Uterus (tissue), 4 donors: ENCODE results near the gene SCARF1. TPM values are rescaled to one million over a fixed set of nuclear protein-coding genes. Genes with fewer than 3 reads are reported as not detected.

Experiments used
- DNase-seq, 2 donors: peaks; one replicate each; pipeline ENCODE4 v3.0.0-alpha.2; 2019 to 2020
- H3K27ac ChIP-seq, 2 donors: fragments of 200-600 bp; sonication (generic); 1 replicate in 1 of 2; 2 replicates in 1 of 2; pipeline ENCODE4 v1.5.1; 2016 to 2018
- H3K27me3 ChIP-seq, 2 donors: fragments of 200-600 bp; sonication (generic); one replicate each; pipeline ENCODE4 v1.5.1; 2018 to 2019; ENCODE audit warnings: control low read depth in 1 of 2
- H3K36me3 ChIP-seq, 2 donors: fragments of 200-600 bp; sonication (generic); one replicate each; pipeline ENCODE4 v1.5.1; 2019; ENCODE audit warnings: control low read depth in 1 of 2
- H3K4me1 ChIP-seq, 2 donors: fragments of 200-600 bp; sonication (generic); one replicate each; pipeline ENCODE4 v1.5.1; 2018 to 2019; ENCODE audit warnings: control low read depth in 1 of 2
- H3K4me3 ChIP-seq, 2 donors: fragments of 200-600 bp; sonication (generic); 1 replicate in 1 of 2; 2 replicates in 1 of 2; pipeline ENCODE4 v1.5.1; 2018 to 2019; ENCODE audit warnings: mild to moderate bottlenecking in 1 of 2
- H3K9me3 ChIP-seq, 2 donors: fragments of 200-600 bp; sonication (generic); one replicate each; pipeline ENCODE4 v1.5.1; 2019; ENCODE audit warnings: control low read depth in 1 of 2
- POLR2A ChIP-seq, 2 donors: fragments of 450-650 bp; IDR thresholded peaks; one replicate each; pipeline ENCODE4 v1.6.1; 2016; ENCODE audit warnings: antibody characterized with exemption in 2 of 2, mild to moderate bottlenecking in 1 of 2, moderate library complexity in 1 of 2
- intact Hi-C: fragments of 100-400 bp; cut with DNase I; formaldehyde crosslinking; loops from one replicate; pipeline ENCODE4 v1.15.1; 2023; ENCODE audit warnings: low total_unique reads
- small RNA-seq: library from RNA; depleted of rRNA; stranded (forward); fragments of <200 nt; gene quantifications from one replicate; pipeline ENCODE3, GENCODE V24; 2016
- total RNA-seq, 4 donors: library from RNA; depleted of rRNA in 3 of 4; stranded (reverse); fragments of >200 nt in 3 of 4; gene quantifications; one replicate each; pipeline versions ENCODE4 v1.1.0 to v1.2.4, GENCODE V29; 2014 to 2023
- TF ChIP-seq, protein P1 (sequence below), 4 experiments: fragments of 200-600 bp in 2 of 4; fragments of 450-650 bp in 2 of 4; sonication (generic) in 2 of 4; IDR thresholded peaks; one replicate each; pipeline ENCODE4 v1.5.1; 2016 to 2019; ENCODE audit warnings: antibody characterized with exemption in 4 of 4, mild to moderate bottlenecking in 2 of 4, moderate library complexity in 1 of 4
- donor health status: DM: yes; HTN: yes; CAD: no.

SCARF1 gene
- total RNA-seq, 4 donors from 2014 or later: 4.4 to 33.2 (median 14.2) TPM

DNA sequence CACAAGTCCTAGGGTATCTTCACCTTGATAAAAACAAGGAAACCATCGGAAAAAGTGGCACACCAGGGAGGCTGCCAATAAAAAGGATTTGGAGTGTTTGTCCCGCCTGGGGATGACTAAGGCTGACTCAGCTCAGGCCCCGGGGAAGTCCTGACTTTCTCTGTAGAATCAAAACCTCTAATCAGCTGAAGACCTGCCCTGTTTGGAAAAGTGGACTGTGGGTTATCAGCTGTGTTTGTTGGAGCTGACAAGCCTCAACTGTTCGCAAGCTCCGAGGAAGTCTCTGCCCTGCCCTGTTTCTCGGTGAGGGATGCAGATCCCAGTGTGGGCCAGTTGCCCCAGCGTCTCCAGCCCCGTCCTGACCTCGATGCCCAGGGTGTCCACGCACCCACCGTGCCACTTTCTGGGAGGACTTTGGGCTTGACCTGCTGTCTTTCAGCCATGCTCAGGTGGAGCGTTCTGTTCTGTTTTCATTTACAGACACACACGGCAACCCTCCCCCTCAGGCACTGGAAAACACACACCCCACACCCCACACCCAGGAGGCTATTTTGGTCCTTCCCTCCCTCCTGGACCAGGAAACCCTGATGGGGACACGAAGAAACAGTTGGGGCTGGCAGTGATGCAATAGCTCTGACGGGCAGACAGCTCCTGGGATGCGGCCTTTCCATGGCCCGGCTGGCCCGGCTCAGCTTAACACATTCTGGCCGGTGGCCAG lies 55.3 kb downstream of the SCARF1 start:
- Histone ChIP-seq H3K27ac (peak overlapping the region; percentile 74 to 78), H3K4me1 (peaks cover 0 to 11% of the 10 kb centered on the region in 2 donors), H3K4me3 (no peak overlapping the region), H3K9me3 (no peaks in the 10 kb centered on the region), H3K27me3 (no peaks in the 10 kb centered on the region), H3K36me3 (no peaks in the 10 kb centered on the region)
- intact Hi-C loops: no loop called here
- TF ChIP-seq, protein P1, sequence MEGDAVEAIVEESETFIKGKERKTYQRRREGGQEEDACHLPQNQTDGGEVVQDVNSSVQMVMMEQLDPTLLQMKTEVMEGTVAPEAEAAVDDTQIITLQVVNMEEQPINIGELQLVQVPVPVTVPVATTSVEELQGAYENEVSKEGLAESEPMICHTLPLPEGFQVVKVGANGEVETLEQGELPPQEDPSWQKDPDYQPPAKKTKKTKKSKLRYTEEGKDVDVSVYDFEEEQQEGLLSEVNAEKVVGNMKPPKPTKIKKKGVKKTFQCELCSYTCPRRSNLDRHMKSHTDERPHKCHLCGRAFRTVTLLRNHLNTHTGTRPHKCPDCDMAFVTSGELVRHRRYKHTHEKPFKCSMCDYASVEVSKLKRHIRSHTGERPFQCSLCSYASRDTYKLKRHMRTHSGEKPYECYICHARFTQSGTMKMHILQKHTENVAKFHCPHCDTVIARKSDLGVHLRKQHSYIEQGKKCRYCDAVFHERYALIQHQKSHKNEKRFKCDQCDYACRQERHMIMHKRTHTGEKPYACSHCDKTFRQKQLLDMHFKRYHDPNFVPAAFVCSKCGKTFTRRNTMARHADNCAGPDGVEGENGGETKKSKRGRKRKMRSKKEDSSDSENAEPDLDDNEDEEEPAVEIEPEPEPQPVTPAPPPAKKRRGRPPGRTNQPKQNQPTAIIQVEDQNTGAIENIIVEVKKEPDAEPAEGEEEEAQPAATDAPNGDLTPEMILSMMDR (IDR thresholded peaks at IDR 0.05): no peak
- TF ChIP-seq POLR2A (IDR thresholded peaks at IDR 0.05): no peak
- peak; percentile 53 to 77 for DNase-seq

DNA sequence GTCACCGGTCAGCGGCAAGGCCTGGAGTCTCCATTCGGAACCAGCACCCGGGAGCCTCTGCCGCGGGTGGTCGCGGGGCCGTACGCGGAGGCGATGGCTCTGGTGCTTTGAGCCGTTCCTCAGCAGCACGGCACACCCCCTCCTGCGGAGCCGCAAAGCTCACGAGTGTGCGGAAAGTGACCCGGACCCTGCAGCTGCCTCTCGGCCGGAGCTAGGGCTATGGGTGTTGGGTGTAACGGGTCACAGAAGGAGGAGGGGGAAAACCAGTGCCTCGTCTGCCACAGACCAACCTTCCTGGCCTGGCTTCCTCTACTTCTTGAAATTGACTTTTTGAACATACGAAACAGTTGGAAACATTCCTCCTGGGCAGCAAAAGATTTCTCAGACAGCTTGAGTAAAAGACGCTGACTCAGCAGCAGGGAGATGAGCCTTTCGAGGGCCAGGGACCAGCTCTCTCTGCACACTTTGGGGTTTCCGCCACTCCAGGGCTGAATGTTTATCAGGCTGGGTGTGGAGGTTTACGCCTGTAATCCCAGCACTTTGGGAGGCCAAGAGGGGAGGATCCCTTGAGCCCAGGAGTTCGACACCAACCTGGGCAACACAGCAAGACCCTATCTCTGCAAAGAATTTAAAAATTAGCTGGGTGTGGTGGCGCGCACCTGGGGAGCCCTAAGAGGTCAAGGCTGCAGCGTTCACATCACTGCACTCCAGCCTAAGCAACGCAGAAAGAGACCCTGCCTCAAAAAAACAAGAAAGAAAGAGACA lies 56.5 kb downstream of the SCARF1 start:
- H3K36me3 ChIP-seq: no peaks in the 10 kb centered on the region
- no peaks in the 10 kb centered on the region for H3K27me3 ChIP-seq
- H3K4me1 ChIP-seq: peaks cover 0 to 11% of the 10 kb centered on the region in 2 donors
- peak overlapping the region in 1 of 2 donors; percentile 78 for H3K27ac ChIP-seq
- H3K4me3 ChIP-seq: no peak overlapping the region
- no peaks in the 10 kb centered on the region for H3K9me3 ChIP-seq
- intact Hi-C loops: no loop called here
- no peak for DNase-seq
- TF ChIP-seq, protein P1 (IDR thresholded peaks at IDR 0.05): no peak
- no peak for TF ChIP-seq POLR2A (IDR thresholded peaks at IDR 0.05)

DNA sequence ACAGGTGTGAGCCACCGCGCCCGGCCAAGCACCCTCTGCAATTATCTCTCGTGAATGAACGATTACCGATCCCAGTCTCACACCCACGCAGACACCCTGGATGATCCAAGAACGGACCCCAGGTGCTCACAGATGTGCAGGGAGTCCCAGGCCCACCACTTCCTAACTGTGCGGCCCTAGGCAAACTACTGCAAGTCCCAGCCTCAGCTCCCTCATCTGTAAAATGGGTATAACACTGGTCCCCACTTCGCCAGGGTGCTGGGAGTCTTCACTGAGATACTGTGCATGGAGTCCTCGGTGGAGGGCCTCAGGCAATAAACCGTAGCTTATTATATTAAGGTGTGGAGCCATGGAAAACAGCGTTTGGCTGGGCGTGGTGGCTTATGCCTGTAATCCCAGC lies 61.4 kb downstream of the SCARF1 start:
- no peak for TF ChIP-seq POLR2A (IDR thresholded peaks at IDR 0.05)
- TF ChIP-seq, protein P1 (IDR thresholded peaks at IDR 0.05): no peak
- Histone ChIP-seq H3K27ac (no peak overlapping the region), H3K4me1 (no peaks in the 10 kb centered on the region), H3K36me3 (no peaks in the 10 kb centered on the region), H3K27me3 (no peaks in the 10 kb centered on the region), H3K4me3 (no peak overlapping the region), H3K9me3 (no peaks in the 10 kb centered on the region)
- intact Hi-C loops: loop anchor here (5.0 kb wide), 1 partner anchor 63 kb away; the partner anchor contains the start of genes RILP and SCARF1
- no peak for DNase-seq

Small RNAs within 50 kb of the gene (small RNA-seq; reads per million reads assigned to genes)
- not detected for gene RN7SL105P

Other genes with a start within 250 kb of the SCARF1 start
- gene YWHAE, start 245.5 kb downstream of the SCARF1 start, total RNA-seq: 100 to 1,000 TPM; 390 to 894 (median 580) TPM
- gene CRK, start 189.5 kb downstream of the SCARF1 start, total RNA-seq: 100 to 1,000 TPM in 1 of 4 donors, 10 to 100 TPM in 3; 34.6 to 118 (median 57.3) TPM
- 100 to 1,000 TPM in 2 of 4 donors, 10 to 100 TPM in 2; 89.1 to 276 (median 116) TPM for gene MYO1C, start 153.0 kb downstream of the SCARF1 start, total RNA-seq
- gene INPP5K, start 129.1 kb downstream of the SCARF1 start, total RNA-seq: 10 to 100 TPM; 14.1 to 49.3 (median 31.4) TPM
- 10 to 100 TPM; 18.5 to 83.6 (median 24.2) TPM for gene PITPNA, start 82.9 kb downstream of the SCARF1 start, total RNA-seq
- gene SLC43A2, start 16.9 kb downstream of the SCARF1 start, total RNA-seq: 10 to 100 TPM in 1 of 4 donors, 1 to 10 TPM in 3; 3.6 to 15.6 (median 6.8) TPM
- gene RILP, start 4.1 kb upstream of the SCARF1 start, total RNA-seq: 10 to 100 TPM in 2 of 4 donors, 1 to 10 TPM in 2; 1.5 to 13.3 (median 8.5) TPM
- gene PRPF8, start 39.1 kb upstream of the SCARF1 start, total RNA-seq: 100 to 1,000 TPM; 123 to 413 (median 243) TPM
- 1 to 10 TPM in 3 of 4 donors, under 1 TPM in 1; 0.88 to 8.0 (median 5.4) TPM for gene TLCD2, start 64.6 kb upstream of the SCARF1 start, total RNA-seq
- gene WDR81, start 79.0 kb upstream of the SCARF1 start, total RNA-seq: 10 to 100 TPM; 23.6 to 40.7 (median 29.9) TPM
- 10 to 100 TPM in 2 of 4 donors, 1 to 10 TPM in 1, under 1 TPM in 1; 0.83 to 21.5 (median 10.0) TPM for gene SERPINF2, start 97.1 kb upstream of the SCARF1 start, total RNA-seq
- gene SERPINF1, start 116.3 kb upstream of the SCARF1 start, total RNA-seq: 100 to 1,000 TPM; 217 to 567 (median 435) TPM
- 100 to 1,000 TPM in 1 of 4 donors, 10 to 100 TPM in 3; 19.1 to 101 (median 30.5) TPM for gene SMYD4, start 184.2 kb upstream of the SCARF1 start, total RNA-seq
- 100 to 1,000 TPM in 1 of 4 donors, 10 to 100 TPM in 3; 15.9 to 108 (median 41.5) TPM for gene RPA1, start 184.3 kb upstream of the SCARF1 start, total RNA-seq